CD4-positive, alpha-beta T cell treated with Interleukin-17A for 4 hours (primary cell): ENCODE data around the gene PTAR1.

ENCODE experiments used
- DNase-seq: peaks from one replicate; pipeline ENCODE4 v3.0.0-alpha.2; 2020; ENCODE audit warnings: mixed read lengths

Gene PTAR1

GRCh38 chr9:69748304-69748703, 11.5 kb downstream of the PTAR1 start:
- DNase-seq: no peak

- DNase-seq: no peak
Observed at GRCh38 chr9:69746859-69747560, 12.8 kb downstream of the PTAR1 start.

- DNase-seq: no peak
Observed at GRCh38 chr9:69745716-69746437, 13.9 kb downstream of the PTAR1 start.

GRCh38 chr9:69744688-69745380, 15.0 kb downstream of the PTAR1 start:
- DNase-seq: no peak

GRCh38 chr9:69743930-69744329, 15.9 kb downstream of the PTAR1 start:
- no peak for DNase-seq

GRCh38 chr9:69740872-69741505, 18.8 kb downstream of the PTAR1 start:
- no peak for DNase-seq

GRCh38 chr9:69731348-69731747, 28.5 kb downstream of the PTAR1 start:
- DNase-seq: no peak

GRCh38 chr9:69719983-69720382, 39.8 kb downstream of the PTAR1 start:
- no peak for DNase-seq

- no peak for DNase-seq
Observed at GRCh38 chr9:69719367-69719766, 40.4 kb downstream of the PTAR1 start.

- no peak for DNase-seq
Observed at GRCh38 chr9:69718218-69718617, 41.6 kb downstream of the PTAR1 start.

GRCh38 chr9:69715825-69716224, 44.0 kb downstream of the PTAR1 start:
- DNase-seq: no peak

- DNase-seq: no peak
Observed at GRCh38 chr9:69715096-69715495, 44.7 kb downstream of the PTAR1 start.

- DNase-seq: no peak
Observed at GRCh38 chr9:69697475-69697874, 62.3 kb downstream of the PTAR1 start.

- no peak for DNase-seq
Observed at GRCh38 chr9:69696802-69697201, 63.0 kb downstream of the PTAR1 start.

- DNase-seq: no peak
Observed at GRCh38 chr9:69689991-69690538, 69.7 kb downstream of the PTAR1 start.

- DNase-seq: no peak
Observed at GRCh38 chr9:69683927-69684326, 75.9 kb downstream of the PTAR1 start.

GRCh38 chr9:69678843-69679538, 80.8 kb downstream of the PTAR1 start:
- no peak for DNase-seq

- no peak for DNase-seq
Observed at GRCh38 chr9:69677931-69678330, 81.9 kb downstream of the PTAR1 start.

- DNase-seq: no peak
Observed at GRCh38 chr9:69675563-69675962, 84.2 kb downstream of the PTAR1 start.

GRCh38 chr9:69674716-69675438, 84.9 kb downstream of the PTAR1 start:
- no peak for DNase-seq

- DNase-seq: no peak
Observed at GRCh38 chr9:69674112-69674685, 85.6 kb downstream of the PTAR1 start.

- no peak for DNase-seq
Observed at GRCh38 chr9:69673311-69673640, 86.5 kb downstream of the PTAR1 start.
